HG03439 (cell line): Measurements from ENCODE around the gene BTBD9.
"Not testable (repeated sequence)": the region's sequence is repeated elsewhere in the genome, so short reads cannot be mapped to it uniquely, and the experiment has no call there.

Experiments
- ATAC-seq: cut with Tn5 transposase; IDR thresholded peaks from one replicate; pipeline ENCODE4 v1.9.1; 2021; ENCODE audit warnings: mild to moderate bottlenecking, moderate library complexity; ENCODE audit not compliant: unreplicated experiment

BTBD9 gene

GRCh38 chr6:38136547-38136946, 503.2 kb downstream of the BTBD9 start:
- ATAC-seq, result no peak

GRCh38 chr6:38134704-38135088, 505.0 kb downstream of the BTBD9 start:
- no peak for ATAC-seq

- ATAC-seq, result no peak
Observed at GRCh38 chr6:38133932-38134703, 505.6 kb downstream of the BTBD9 start.

GRCh38 chr6:38131527-38131965, 508.2 kb downstream of the BTBD9 start:
- no peak for ATAC-seq

GRCh38 chr6:38127284-38127683, 512.4 kb downstream of the BTBD9 start:
- no peak for ATAC-seq

GRCh38 chr6:38124224-38124926, 515.4 kb downstream of the BTBD9 start:
- not testable (repeated sequence) for ATAC-seq

- ATAC-seq, result no peak
Observed at GRCh38 chr6:38119516-38119915, 520.2 kb downstream of the BTBD9 start.

GRCh38 chr6:38118791-38119365, 520.9 kb downstream of the BTBD9 start:
- no peak for ATAC-seq
